Astrocyte (in vitro differentiated cells and primary cell): ENCODE measurements around the gene LMNB1. TPM values are rescaled to one million over a fixed set of nuclear protein-coding genes. Genes with fewer than 3 reads are reported as not detected.
"Not testable (repeated sequence)": the region's sequence is repeated elsewhere in the genome, so short reads cannot be mapped to it uniquely, and the experiment has no call there.

ENCODE experiments used
- DNase-seq: peaks from one replicate; pipeline ENCODE4 v3.0.0-alpha.2; 2010; ENCODE audit warnings: low read depth
- FAIRE-seq: peaks from 2 replicates; lab custom pipeline; 2011; peaks lifted over from hg19 to GRCh38; lab: Jason Lieb, UNC
- H2AFZ ChIP-seq: 2 replicates; pipeline ENCODE4 v1.6.0; 2012; ENCODE audit warnings: low read depth, low read length, inconsistent platforms
- H3K27ac ChIP-seq: 2 replicates; pipeline ENCODE4 v1.5.1; 2011; ENCODE audit warnings: low read depth, low read length, inconsistent platforms
- H3K27me3 ChIP-seq: 2 replicates; pipeline ENCODE4 v1.6.0; 2011; ENCODE audit warnings: low read length, inconsistent platforms; ENCODE audit not compliant: insufficient read depth
- H3K36me3 ChIP-seq: 2 replicates; pipeline ENCODE4 v1.5.1; 2011; ENCODE audit warnings: low read length, inconsistent platforms; ENCODE audit not compliant: insufficient read depth
- H3K4me1 ChIP-seq: 2 replicates; pipeline ENCODE4 v1.5.1; 2011; ENCODE audit warnings: low read length, inconsistent platforms; ENCODE audit not compliant: insufficient read depth
- H3K4me2 ChIP-seq: 2 replicates; pipeline ENCODE4 v1.6.0; 2012; ENCODE audit warnings: low read length, inconsistent platforms
- H3K4me3 ChIP-seq: 2 replicates; pipeline ENCODE4 v1.5.1; 2011; ENCODE audit warnings: low read depth, mild to moderate bottlenecking, low read length, inconsistent platforms; ENCODE audit not compliant: insufficient read depth
- H3K79me2 ChIP-seq: 2 replicates; pipeline ENCODE4 v1.6.0; 2012; ENCODE audit warnings: mild to moderate bottlenecking, low read length, inconsistent platforms; ENCODE audit not compliant: insufficient read depth
- H3K9ac ChIP-seq: 2 replicates; pipeline ENCODE4 v1.6.0; 2012; ENCODE audit warnings: mild to moderate bottlenecking, low read length, inconsistent platforms
- H3K9me3 ChIP-seq: 2 replicates; pipeline ENCODE4 v1.5.1; 2012; ENCODE audit warnings: low read depth, mild to moderate bottlenecking, low read length, inconsistent platforms; ENCODE audit not compliant: insufficient read depth
- H4K20me1 ChIP-seq: 2 replicates; pipeline ENCODE4 v1.6.0; 2012; ENCODE audit warnings: low read length, inconsistent platforms; ENCODE audit not compliant: insufficient read depth
- H3K27ac Mint-ChIP-seq: one replicate; pipeline ENCODE4 v1.8.0; 2021; ENCODE audit warnings: mild to moderate bottlenecking, mixed read lengths; ENCODE audit not compliant: unreplicated experiment
- H3K27me3 Mint-ChIP-seq: one replicate; pipeline ENCODE4 v1.8.0; 2021; ENCODE audit warnings: low read depth, mixed read lengths; ENCODE audit not compliant: unreplicated experiment
- H3K36me3 Mint-ChIP-seq: one replicate; pipeline ENCODE4 v1.8.0; 2021; ENCODE audit warnings: low read depth, mixed read lengths; ENCODE audit not compliant: unreplicated experiment
- H3K4me1 Mint-ChIP-seq: one replicate; pipeline ENCODE4 v1.8.0; 2021; ENCODE audit warnings: low read depth, mixed read lengths; ENCODE audit not compliant: unreplicated experiment
- H3K4me3 Mint-ChIP-seq: one replicate; pipeline ENCODE4 v1.8.0; 2021; ENCODE audit warnings: mild to moderate bottlenecking, moderate library complexity, mixed read lengths; ENCODE audit not compliant: unreplicated experiment
- H3K9me3 Mint-ChIP-seq: one replicate; pipeline ENCODE4 v1.8.0; 2021; ENCODE audit warnings: mild to moderate bottlenecking, mixed read lengths; ENCODE audit not compliant: unreplicated experiment
- CTCF ChIP-seq: IDR thresholded peaks from 2 replicates; pipeline ENCODE4 v1.5.1; 2011; ENCODE audit warnings: low read depth, mild to moderate bottlenecking, inconsistent platforms, low read length, moderate library complexity; ENCODE audit not compliant: insufficient read depth
- EZH2 ChIP-seq: IDR thresholded peaks from 2 replicates; pipeline ENCODE4 v1.6.1; 2012; ENCODE audit warnings: mild to moderate bottlenecking, low read length, inconsistent platforms; ENCODE audit not compliant: insufficient read depth
- total RNA-seq: library from RNA; stranded (reverse); gene quantifications from 2 replicates; pipeline ENCODE4 v1.2.1, GENCODE V29; 2021

Gene LMNB1
- total RNA-seq, 1 donor from 2014 or later, result 12.7 TPM

GRCh38 chr5:126837242-126837641 lies 60.3 kb downstream of the LMNB1 start:
- H3K9me3 Mint-ChIP-seq, result no peaks in the 10 kb centered on the region
- peaks cover 1% of the 10 kb centered on the region for H3K36me3 Mint-ChIP-seq
- no peaks in the 10 kb centered on the region for H4K20me1 ChIP-seq
- no peak overlapping the region for H3K27ac ChIP-seq
- H3K27me3 Mint-ChIP-seq, result no peaks in the 10 kb centered on the region
- H3K4me3 Mint-ChIP-seq, result no peak overlapping the region
- no peak for TF ChIP-seq CTCF
- no peak overlapping the region for H3K9ac ChIP-seq
- DNase-seq (no peak), FAIRE-seq (no peak)
- H3K36me3 ChIP-seq, result peaks cover 19% of the 10 kb centered on the region
- H3K4me2 ChIP-seq, result no peak overlapping the region
- H3K79me2 ChIP-seq, result no peaks in the 10 kb centered on the region
- H3K27me3 ChIP-seq, result no peaks in the 10 kb centered on the region
- H3K4me3 ChIP-seq, result no peak overlapping the region
- H2AFZ ChIP-seq, result no peak overlapping the region
- peaks cover 7% of the 10 kb centered on the region for H3K4me1 Mint-ChIP-seq
- no peaks in the 10 kb centered on the region for H3K4me1 ChIP-seq
- H3K9me3 ChIP-seq, result no peaks in the 10 kb centered on the region
- no peak overlapping the region for H3K27ac Mint-ChIP-seq

GRCh38 chr5:126837906-126838539 lies 61.1 kb downstream of the LMNB1 start:
- peak; percentile 87 for FAIRE-seq
- DNase-seq, result no peak
- Histone ChIP-seq H3K9ac (no peak overlapping the region), H3K9me3 (no peaks in the 10 kb centered on the region), H4K20me1 (no peaks in the 10 kb centered on the region), H3K79me2 (no peaks in the 10 kb centered on the region), H3K4me2 (no peak overlapping the region), H3K4me1 (no peaks in the 10 kb centered on the region), H3K36me3 (peaks cover 19% of the 10 kb centered on the region), H3K27me3 (no peaks in the 10 kb centered on the region), H2AFZ (no peak overlapping the region), H3K27ac (no peak overlapping the region), H3K4me3 (no peak overlapping the region)
- Mint-ChIP-seq H3K27me3 (no peaks in the 10 kb centered on the region), H3K4me3 (no peak overlapping the region), H3K9me3 (no peaks in the 10 kb centered on the region), H3K36me3 (peaks cover 1% of the 10 kb centered on the region), H3K4me1 (peaks cover 7% of the 10 kb centered on the region), H3K27ac (no peak overlapping the region)
- no peak for TF ChIP-seq EZH2
- peak; percentile 46 for TF ChIP-seq CTCF

GRCh38 chr5:126839407-126839806 lies 62.5 kb downstream of the LMNB1 start:
- not testable (repeated sequence) for H3K79me2 ChIP-seq, H4K20me1 ChIP-seq, H3K4me1 Mint-ChIP-seq, H3K9me3 ChIP-seq, H3K4me2 ChIP-seq, H3K4me3 ChIP-seq, H3K27ac Mint-ChIP-seq, H2AFZ ChIP-seq, H3K36me3 Mint-ChIP-seq, H3K9ac ChIP-seq, H3K9me3 Mint-ChIP-seq, H3K27me3 ChIP-seq, H3K27me3 Mint-ChIP-seq, H3K4me1 ChIP-seq, DNase-seq, FAIRE-seq, H3K4me3 Mint-ChIP-seq, H3K27ac ChIP-seq
- peaks cover 11% of the 10 kb centered on the region for H3K36me3 ChIP-seq

- FAIRE-seq, H4K20me1 ChIP-seq, H3K9ac ChIP-seq, H2AFZ ChIP-seq, H3K27ac Mint-ChIP-seq, H3K4me1 ChIP-seq, H3K27me3 ChIP-seq, DNase-seq, H3K27ac ChIP-seq, H3K9me3 ChIP-seq, H3K4me3 ChIP-seq, H3K4me2 ChIP-seq, H3K27me3 Mint-ChIP-seq, H3K4me3 Mint-ChIP-seq, H3K36me3 ChIP-seq, H3K36me3 Mint-ChIP-seq, H3K9me3 Mint-ChIP-seq, H3K79me2 ChIP-seq: not testable (repeated sequence)
- peaks cover 19% of the 10 kb centered on the region for H3K4me1 Mint-ChIP-seq
These were observed 66.4 kb downstream of the LMNB1 start for GRCh38 chr5:126843375-126843774.
